AG09309 (cell line): ENCODE measurements around the gene PACS2.

Experiments used
- DNase-seq: peaks from one replicate; pipeline ENCODE4 v3.0.0-alpha.2; 2010; ENCODE audit warnings: low read depth
- H3K4me3 ChIP-seq: 2 replicates; pipeline ENCODE4 v1.5.1; 2011; ENCODE audit warnings: mild to moderate bottlenecking, low read depth, low read length, moderate library complexity; ENCODE audit not compliant: control insufficient read depth
- CTCF ChIP-seq: IDR thresholded peaks from 2 replicates; pipeline ENCODE4 v1.5.1; 2011; ENCODE audit warnings: mild to moderate bottlenecking, low read depth, low read length, inconsistent platforms; ENCODE audit not compliant: insufficient read depth, control insufficient read depth; ENCODE audit errors: missing control alignments

The PACS2 gene

GRCh38 chr14:105316577-105316941, 2.0 kb downstream of the PACS2 start:
- H3K4me3 ChIP-seq, result no peak overlapping the region; the same call in 1 of the 2 replicates
- no peak for DNase-seq
- no peak for TF ChIP-seq CTCF

- no peak for TF ChIP-seq CTCF
- H3K4me3 ChIP-seq, result no peak overlapping the region; the same call in 1 of the 2 replicates
- DNase-seq, result no peak
Measured at GRCh38 chr14:105316968-105317510, 2.5 kb downstream of the PACS2 start.

- no peak for DNase-seq
- TF ChIP-seq CTCF, result no peak
- no peak overlapping the region for H3K4me3 ChIP-seq
Measured at GRCh38 chr14:105317546-105317945, 3.0 kb downstream of the PACS2 start.

GRCh38 chr14:105322791-105323556, 8.4 kb downstream of the PACS2 start:
- H3K4me3 ChIP-seq, result no peak overlapping the region
- TF ChIP-seq CTCF, result no peak
- no peak for DNase-seq

GRCh38 chr14:105323663-105324062, 9.1 kb downstream of the PACS2 start:
- H3K4me3 ChIP-seq, result no peak overlapping the region
- no peak for DNase-seq
- no peak for TF ChIP-seq CTCF

- no peak for DNase-seq
- no peak for TF ChIP-seq CTCF
Measured at GRCh38 chr14:105324080-105324778, 9.7 kb downstream of the PACS2 start.

More at GRCh38 chr14:105324080-105324778, 9.7 kb downstream of the PACS2 start:
- H3K4me3 ChIP-seq, result no peak overlapping the region
